ENCODE data around the gene PRPF39.

GRCh38 chr14:45156067-45156466 is 72.2 kb downstream of the PRPF39 start:
- TF ChIP-seq POLR2AphosphoS5 (IDR thresholded peaks at IDR 0.05; ENCODE audit: borderline replicate concordance, low read depth, low read length) = no peak
- TF ChIP-seq EZH2 (IDR thresholded peaks at IDR 0.05) = no peak
